GM19397 (cell line): ENCODE data around the gene MYH11.
"Not testable (repeated sequence)": the region's sequence is repeated elsewhere in the genome, so short reads cannot be mapped to it uniquely, and the experiment has no call there.

Experiments
- ATAC-seq: cut with Tn5 transposase; IDR thresholded peaks from one replicate; pipeline ENCODE4 v1.9.1; 2021; ENCODE audit warnings: mild to moderate bottlenecking, moderate library complexity; ENCODE audit not compliant: unreplicated experiment

The MYH11 gene

GRCh38 chr16:15846510-15846909 lies 10.3 kb downstream of the MYH11 start:
- ATAC-seq: no peak

GRCh38 chr16:15843635-15844279 lies 13.1 kb downstream of the MYH11 start:
- no peak for ATAC-seq

DNA sequence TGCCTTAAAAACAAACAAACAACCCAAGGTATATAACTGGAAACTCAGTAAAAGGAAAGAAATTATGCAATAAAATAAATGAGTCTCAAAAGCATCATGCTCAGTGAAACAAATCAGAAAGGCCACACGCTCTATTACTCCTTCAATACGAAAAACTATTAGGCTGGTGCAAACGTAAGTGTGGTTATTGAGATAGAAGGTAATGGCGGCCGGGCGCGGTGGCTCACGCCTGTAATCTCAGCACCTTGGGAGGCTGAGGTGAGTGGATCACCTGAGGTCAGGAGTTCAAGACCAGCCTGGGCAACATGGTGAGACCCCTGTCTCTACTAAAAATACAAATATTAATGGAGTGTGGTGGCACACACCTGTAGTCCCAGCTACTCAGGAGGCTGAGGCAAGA lies 17.6 kb downstream of the MYH11 start:
- ATAC-seq: not testable (repeated sequence)

- no peak for ATAC-seq
These were observed 19.1 kb downstream of the MYH11 start for GRCh38 chr16:15837761-15838160.

GRCh38 chr16:15836965-15837611 lies 19.7 kb downstream of the MYH11 start:
- no peak for ATAC-seq

DNA sequence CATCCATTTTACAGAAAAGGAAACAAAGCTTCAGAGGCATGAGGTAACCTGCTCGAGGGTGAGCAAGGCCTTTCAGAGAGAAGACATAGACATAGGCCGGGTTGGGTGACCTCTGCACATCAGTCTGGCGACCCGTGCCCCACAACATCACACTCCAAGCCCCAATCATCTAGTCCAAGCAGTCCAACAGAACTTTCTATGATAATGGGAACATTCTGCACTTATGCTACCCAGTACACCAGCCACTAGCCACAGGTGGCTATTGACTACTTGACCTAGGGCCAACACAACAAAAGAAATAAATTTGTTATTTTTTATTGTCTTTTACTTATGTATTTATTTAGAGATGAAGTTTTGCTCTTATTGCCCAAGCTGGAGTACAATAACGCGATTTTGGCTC lies 20.8 kb downstream of the MYH11 start:
- ATAC-seq: no peak

- no peak for ATAC-seq
These were observed 21.5 kb downstream of the MYH11 start for GRCh38 chr16:15835136-15835878.

DNA sequence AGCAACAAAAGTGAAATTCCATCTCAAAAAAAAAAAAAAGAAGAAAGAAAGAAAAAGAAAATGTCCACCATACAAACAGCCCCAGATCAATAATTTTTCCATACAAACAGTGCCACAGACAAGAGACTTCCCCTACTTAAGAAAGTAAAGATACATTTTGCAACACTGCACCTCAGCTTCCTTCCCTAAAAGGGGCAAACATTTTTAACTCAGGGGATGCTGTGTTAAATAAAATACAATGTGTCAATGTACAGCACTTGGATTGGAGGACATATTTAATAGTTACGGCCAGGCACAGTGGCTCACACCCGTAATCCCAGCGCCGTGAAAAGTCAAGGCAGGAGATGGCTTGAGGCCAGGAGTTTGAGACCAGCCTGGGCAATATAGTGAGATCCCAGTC lies 22.3 kb downstream of the MYH11 start:
- no peak for ATAC-seq

GRCh38 chr16:15833541-15833940 lies 23.3 kb downstream of the MYH11 start:
- ATAC-seq: no peak

DNA sequence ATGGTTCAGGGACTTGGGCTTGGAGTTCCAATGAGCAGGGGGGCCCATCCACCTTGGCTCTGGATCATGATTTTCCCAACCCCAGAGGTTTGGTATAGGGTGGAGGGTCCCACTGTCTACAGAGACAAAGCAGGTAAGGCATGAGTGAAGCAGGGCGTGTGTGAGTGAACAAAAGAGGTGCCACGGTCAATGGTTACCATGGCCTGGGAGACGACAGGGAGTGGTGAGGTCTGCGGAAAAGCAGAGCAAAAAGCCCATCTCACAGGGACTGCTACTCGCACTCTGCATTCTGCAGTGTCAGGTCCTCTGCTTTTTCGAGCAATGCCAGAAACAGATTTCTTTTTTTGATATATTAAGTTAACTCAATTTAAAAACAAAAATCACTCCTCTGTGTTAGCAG lies 24.6 kb downstream of the MYH11 start:
- ATAC-seq: no peak

DNA sequence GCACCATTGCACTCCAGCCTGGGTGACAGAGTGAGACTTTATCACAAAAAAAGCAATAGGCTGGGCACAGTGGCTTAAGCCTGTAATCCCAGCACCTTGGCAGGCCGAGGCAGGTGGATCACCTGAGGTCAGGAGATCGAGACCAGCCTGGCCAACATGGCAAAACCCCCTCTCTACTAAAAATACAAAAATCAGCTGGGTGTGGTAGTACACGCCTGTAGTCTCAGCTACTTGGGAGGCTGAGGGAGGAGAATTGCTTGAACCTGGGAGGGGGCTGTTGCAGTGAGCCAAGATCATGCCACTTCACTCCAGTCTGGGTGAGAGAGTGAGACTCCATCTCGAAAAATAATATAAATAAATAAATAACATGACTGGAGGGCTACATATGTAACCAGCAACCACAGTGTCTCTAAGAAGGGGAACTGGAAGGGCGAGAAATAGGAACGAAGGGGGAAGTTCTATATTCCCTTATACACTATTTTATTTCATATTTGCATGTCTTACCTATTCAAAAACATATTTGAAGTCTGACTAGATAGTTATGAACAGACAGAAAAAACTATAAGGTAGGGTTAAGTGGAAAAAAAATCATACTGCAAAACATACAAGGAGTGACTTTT lies 25.9 kb downstream of the MYH11 start:
- no peak for ATAC-seq

DNA sequence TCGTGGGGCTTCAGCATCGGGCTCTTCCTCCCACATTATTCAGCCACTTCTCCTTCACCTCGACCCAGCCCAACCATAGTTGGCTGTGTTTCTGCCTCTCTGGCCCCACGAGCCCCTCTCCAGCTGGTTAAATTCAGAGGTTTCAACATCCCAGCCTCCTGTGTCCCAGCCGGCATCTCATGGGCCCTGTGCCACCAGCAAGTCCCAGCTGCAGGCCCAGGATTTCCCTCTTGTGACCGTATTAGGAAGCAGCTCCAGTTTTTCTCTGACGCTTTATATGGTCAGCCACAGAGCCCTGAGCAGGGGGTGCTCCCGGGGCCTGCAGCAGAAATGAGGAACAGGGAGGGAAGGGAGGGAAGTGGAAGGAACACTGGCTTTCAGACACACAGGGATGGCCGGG lies 27.4 kb downstream of the MYH11 start:
- ATAC-seq: no peak

DNA sequence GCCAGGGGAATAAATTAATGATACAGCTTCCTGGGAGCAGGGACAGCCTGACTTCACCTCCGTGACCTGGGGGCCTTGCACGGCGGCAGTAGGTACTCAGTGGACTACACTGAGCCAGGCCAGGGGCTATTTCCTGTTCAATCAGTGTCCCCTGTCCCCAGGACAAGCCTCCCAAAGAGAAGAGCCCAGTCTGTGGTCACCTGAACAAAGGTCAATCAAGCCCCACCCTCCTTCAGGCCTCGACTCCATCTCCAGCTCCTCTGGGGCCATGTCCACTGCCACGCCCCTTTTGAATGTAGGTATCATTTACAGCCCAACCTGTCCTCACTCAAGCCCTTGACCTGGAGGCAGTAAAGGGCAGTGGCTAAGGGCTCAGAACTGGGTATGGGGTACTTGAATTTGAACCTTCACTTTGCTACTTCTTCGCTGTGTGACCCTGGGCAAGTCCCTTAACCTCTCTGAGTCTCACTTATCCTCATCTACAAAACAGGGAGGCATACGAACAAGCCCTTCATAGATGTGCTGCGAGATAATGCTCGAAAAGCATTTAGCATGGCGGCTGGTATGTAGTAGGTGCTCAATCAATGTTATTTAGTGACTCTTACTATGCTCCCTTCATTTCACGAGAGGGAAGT lies 29.0 kb downstream of the MYH11 start:
- no peak for ATAC-seq

- ATAC-seq: no peak
These were observed 29.5 kb downstream of the MYH11 start for GRCh38 chr16:15827299-15827698.

DNA sequence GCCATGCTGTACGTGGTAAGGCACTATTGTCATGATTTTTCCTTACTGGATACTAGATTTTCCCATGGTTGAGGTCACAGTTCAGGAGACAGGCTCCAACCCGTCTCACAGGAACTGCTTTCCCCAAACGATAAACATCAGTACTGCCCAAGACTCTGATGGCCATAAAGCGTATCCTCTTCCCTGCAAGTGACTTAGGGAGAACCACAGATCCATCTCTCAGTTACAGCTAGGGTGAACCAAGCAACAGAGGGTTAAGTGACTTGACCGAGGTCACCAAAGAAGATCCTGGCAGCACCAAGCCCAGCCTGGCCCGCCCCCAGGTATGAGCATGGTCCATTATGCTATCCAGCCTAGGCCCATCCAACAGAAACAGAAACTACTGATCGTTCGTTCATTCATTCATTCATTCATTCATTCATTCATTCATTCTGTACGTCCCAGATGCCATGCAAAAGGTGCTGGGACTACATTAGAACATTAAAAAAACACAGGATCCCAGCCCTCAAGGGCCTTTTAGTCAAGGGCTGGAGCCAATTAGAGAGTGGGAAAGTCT lies 31.0 kb downstream of the MYH11 start:
- no peak for ATAC-seq

DNA sequence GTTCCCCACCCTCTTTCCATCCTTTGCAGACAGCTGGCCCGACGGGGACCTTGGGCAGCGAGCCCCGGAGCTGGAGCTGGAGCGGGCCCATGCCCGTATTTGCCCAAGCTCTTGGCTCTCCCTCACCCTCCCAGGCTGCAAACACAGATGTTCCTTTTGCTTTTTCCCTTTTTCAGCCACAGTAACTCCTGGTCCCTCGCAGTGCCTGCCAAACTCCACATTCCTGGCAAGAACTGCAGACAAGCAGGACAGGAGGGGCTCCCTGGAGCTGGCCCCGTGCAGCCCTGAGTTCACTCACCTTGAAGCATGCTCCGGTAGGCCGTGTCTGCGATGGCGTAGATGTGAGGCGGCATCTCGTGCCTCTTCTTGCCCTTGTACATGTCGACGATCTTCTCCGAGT lies 33.9 kb downstream of the MYH11 start:
- ATAC-seq: no peak

DNA sequence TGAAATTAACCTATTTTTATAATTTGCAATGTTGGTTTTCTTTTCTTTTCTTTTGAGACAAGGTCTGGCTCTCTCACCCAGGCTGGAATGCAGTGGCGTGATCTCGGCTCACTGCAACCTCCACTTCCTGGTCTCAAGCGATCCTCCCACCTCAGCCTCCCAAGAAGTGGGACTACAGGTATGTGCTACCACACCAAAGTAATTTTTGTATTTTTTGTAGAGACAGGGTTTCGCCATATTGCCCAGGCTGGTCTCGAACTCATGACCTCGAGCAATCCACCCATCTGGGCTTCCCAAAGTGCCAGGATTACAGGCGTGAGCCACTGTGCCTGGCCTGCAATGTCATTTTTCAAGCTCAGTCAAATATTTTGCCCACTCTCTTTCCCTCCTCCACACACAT lies 36.0 kb downstream of the MYH11 start:
- no peak for ATAC-seq

DNA sequence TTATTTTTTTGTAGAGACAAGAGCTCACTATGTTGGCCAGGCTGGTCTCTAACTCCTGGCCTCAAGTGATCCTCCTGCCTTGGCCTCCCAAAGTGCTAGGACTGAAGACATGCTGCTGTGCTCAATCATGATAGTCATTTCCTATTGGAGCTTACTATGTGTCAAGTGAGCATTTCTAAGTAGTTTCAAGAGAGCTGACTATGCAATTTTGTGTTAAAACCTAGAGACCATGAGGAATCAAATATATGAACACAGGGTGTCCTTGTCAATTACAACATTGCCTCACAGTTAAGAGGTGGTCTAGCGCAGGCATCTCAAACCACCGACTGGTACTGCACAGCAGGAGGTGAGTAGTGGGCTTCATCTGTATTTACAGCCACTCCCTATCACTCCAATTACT lies 37.8 kb downstream of the MYH11 start:
- ATAC-seq: no peak

DNA sequence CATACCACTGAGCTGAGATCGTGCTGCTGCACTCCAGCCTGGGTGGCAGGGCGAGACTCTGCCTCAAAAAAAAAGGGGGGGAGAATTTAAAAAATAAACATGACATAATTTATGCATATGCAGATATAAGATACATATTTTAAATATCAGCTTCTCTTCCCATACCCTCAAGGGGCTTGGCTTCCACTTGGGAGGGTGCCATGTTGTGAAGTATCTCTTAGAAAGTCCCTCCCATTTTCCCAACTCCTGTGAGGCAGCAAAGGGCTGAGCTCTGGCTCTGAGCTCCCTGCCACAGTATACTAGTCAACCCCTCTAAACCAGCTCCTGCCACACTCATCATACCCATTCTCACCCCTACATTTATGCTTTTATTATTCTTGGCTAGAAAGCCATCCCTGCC lies 39.4 kb downstream of the MYH11 start:
- ATAC-seq: no peak

GRCh38 chr16:15816228-15816627 lies 40.6 kb downstream of the MYH11 start:
- ATAC-seq: no peak

- ATAC-seq: not testable (repeated sequence)
These were observed 44.5 kb downstream of the MYH11 start for GRCh38 chr16:15812401-15812750.
